Endothelial cell of umbilical vein (primary cell): ENCODE results near the gene PARP6. TPM values are rescaled to one million over a fixed set of nuclear protein-coding genes. Genes with fewer than 3 reads are reported as not detected.

Experiments
- BruUV-seq: library from RNA; stranded (reverse); fragments of 400-500 nt; replicated peaks from 2 replicates; lab custom pipeline; 2021; lab: Mats Ljungman, UMichigan
- CTCF ChIA-PET: fragments of 300-600, 350-600 bp; sonication (Branson Sonifier 250); formaldehyde crosslinking; loops from one replicate; lab custom pipeline; 2021; ENCODE audit warnings: antibody characterized with exemption, inconsistent platforms; lab: Charles Lee
- POLR2A ChIA-PET: fragments of 300-600, 350-600 bp; sonication (Branson Sonifier 250); formaldehyde crosslinking; loops from one replicate; lab custom pipeline; 2021; ENCODE audit warnings: antibody characterized with exemption, inconsistent platforms; lab: Charles Lee
- DNase-seq: peaks from one replicate; pipeline ENCODE4 v3.0.0-alpha.2; 2011; ENCODE audit warnings: low read depth, low spot score
- FAIRE-seq: peaks from 2 replicates; lab custom pipeline; 2011; peaks lifted over from hg19 to GRCh38; lab: Jason Lieb, UNC
- H2AFZ ChIP-seq: 2 replicates; pipeline ENCODE4 v1.6.0; 2012; ENCODE audit warnings: low read depth, low read length, control low read depth, inconsistent platforms
- H3K27ac ChIP-seq: 2 replicates; pipeline ENCODE4 v1.5.1; 2011; ENCODE audit warnings: low read depth, mild to moderate bottlenecking, control low read depth, low read length, moderate library complexity; ENCODE audit not compliant: insufficient read depth
- H3K27me3 ChIP-seq, 2 experiments: 2 replicates each; pipeline versions ENCODE4 v1.6.0 to v1.6.1; 2011; ENCODE audit warnings: low read length in 2 of 2, mixed read lengths in 1 of 2; ENCODE audit not compliant: control insufficient read depth in 2 of 2, insufficient read depth in 2 of 2
- H3K36me3 ChIP-seq, 2 experiments: 2 replicates in 1 of 2; 3 replicates in 1 of 2; pipeline ENCODE4 v1.5.1; 2011; ENCODE audit warnings: low read length in 2 of 2, mild to moderate bottlenecking in 1 of 2, moderate library complexity in 1 of 2; ENCODE audit not compliant: control insufficient read depth in 2 of 2, insufficient read depth in 2 of 2; ENCODE audit errors: extremely low read depth in 1 of 2
- H3K4me1 ChIP-seq: 3 replicates; pipeline ENCODE4 v1.5.1; 2011; ENCODE audit warnings: mild to moderate bottlenecking, low read length; ENCODE audit not compliant: control insufficient read depth, insufficient read depth; ENCODE audit errors: extremely low read depth
- H3K4me2 ChIP-seq: 2 replicates; pipeline ENCODE4 v1.6.1; 2011; ENCODE audit warnings: low read length, control low read depth, mixed read lengths; ENCODE audit not compliant: insufficient read depth
- H3K4me3 ChIP-seq, 3 experiments: fragments of 200-600 bp in 1 of 3; sonication (generic), shearing (Covaris generic) in 1 of 3; replicated peaks in 1 of 3; 2 replicates each; pipeline ENCODE4 v1.5.1; 2011 to 2016; ENCODE audit warnings: control low read depth in 3 of 3, low read length in 3 of 3, mild to moderate bottlenecking in 2 of 3, inconsistent platforms in 1 of 3, low read depth in 1 of 3, moderate library complexity in 1 of 3; ENCODE audit not compliant: insufficient read depth in 1 of 3
- H3K79me2 ChIP-seq: 2 replicates; pipeline ENCODE4 v1.6.0; 2012; ENCODE audit warnings: low read length, inconsistent platforms; ENCODE audit not compliant: control insufficient read depth, insufficient read depth
- H3K9ac ChIP-seq: replicated peaks from 2 replicates; pipeline ENCODE3; 2011; ENCODE audit warnings: low read length, control low read depth; ENCODE audit not compliant: insufficient read depth; ENCODE audit errors: extremely low read depth
- H3K9me1 ChIP-seq: replicated peaks from 3 replicates; pipeline ENCODE4 v1.6.0; 2011; ENCODE audit warnings: mild to moderate bottlenecking, low read length; ENCODE audit not compliant: control insufficient read depth, insufficient read depth; ENCODE audit errors: extremely low read depth
- H3K9me3 ChIP-seq: replicated peaks from 2 replicates; pipeline ENCODE4 v1.5.1; 2012; ENCODE audit warnings: low read length, inconsistent platforms; ENCODE audit not compliant: control insufficient read depth, insufficient read depth
- H4K20me1 ChIP-seq: replicated peaks from 2 replicates; pipeline ENCODE3; 2011; ENCODE audit warnings: mild to moderate bottlenecking, low read length; ENCODE audit not compliant: control insufficient read depth, insufficient read depth; ENCODE audit errors: extremely low read depth
- CTCF ChIP-seq, 2 donors: IDR thresholded peaks; 1 replicate in 1 of 2; 2 replicates in 1 of 2; pipeline ENCODE4 v1.5.1; 2011; ENCODE audit warnings: low read length in 2 of 2, mild to moderate bottlenecking in 2 of 2, moderate library complexity in 2 of 2, control low read depth in 1 of 2, inconsistent platforms in 1 of 2, low read depth in 1 of 2; ENCODE audit not compliant: insufficient read depth in 1 of 2; ENCODE audit errors: extremely low read depth in 1 of 2
- EZH2 ChIP-seq: IDR thresholded peaks from 2 replicates; pipeline ENCODE4 v1.6.1; 2012; ENCODE audit warnings: borderline replicate concordance, low read depth, mild to moderate bottlenecking, moderate library complexity, low read length, inconsistent platforms; ENCODE audit not compliant: severe bottlenecking
- FOS ChIP-seq: IDR thresholded peaks from 2 replicates; pipeline ENCODE4 v1.6.1; 2011; ENCODE audit warnings: mild to moderate bottlenecking, low read length, moderate library complexity, borderline replicate concordance; ENCODE audit not compliant: insufficient read depth
- GATA2 ChIP-seq: IDR thresholded peaks from 2 replicates; pipeline ENCODE4 v1.7.0; 2011; ENCODE audit warnings: low read depth, mild to moderate bottlenecking, moderate library complexity, mixed read lengths, low read length; ENCODE audit not compliant: insufficient read length, insufficient read depth
- JUN ChIP-seq: IDR thresholded peaks from 2 replicates; pipeline ENCODE4 v1.6.1; 2011; ENCODE audit warnings: borderline replicate concordance, low read depth; ENCODE audit not compliant: insufficient read length, insufficient read depth
- MAX ChIP-seq: IDR thresholded peaks from 2 replicates; pipeline ENCODE4 v1.6.1; 2011; ENCODE audit not compliant: insufficient read depth, insufficient read length
- MYC ChIP-seq: IDR thresholded peaks from one replicate; pipeline ENCODE4 v1.6.1; 2011; ENCODE audit warnings: mild to moderate bottlenecking, low read depth, low read length
- POLR2A ChIP-seq: IDR thresholded peaks from 2 replicates; pipeline ENCODE4 v1.6.1; 2012; ENCODE audit warnings: low read depth, mild to moderate bottlenecking, control low read depth, low read length
- POLR2AphosphoS5 ChIP-seq: IDR thresholded peaks from 2 replicates; pipeline ENCODE4 v1.6.1; 2012; ENCODE audit warnings: low read depth, mild to moderate bottlenecking, control low read depth, low read length, moderate library complexity; ENCODE audit not compliant: insufficient read depth
- dilution Hi-C: fragments of 300-500 bp; cut with MboI; formaldehyde crosslinking; loops from one replicate; pipeline ENCODE4 v1.15.0; 2019; ENCODE audit warnings: low sequenced_read_pairs; ENCODE audit not compliant: extremely low pct_ligation_motif_present
- intact Hi-C: fragments of 100-400 bp; cut with micrococcal nuclease; formaldehyde crosslinking; loops from one replicate; pipeline ENCODE4 v1.10.0; 2022
- polyA plus RNA-seq, 4 experiments: library from polyadenylated mRNA; depleted of rRNA in 3 of 4; stranded (reverse) in 3 of 4; unstranded in 1 of 4; fragments of >200 nt; gene quantifications; 2 replicates each; pipeline versions ENCODE4 v1.2.1 to v1.2.3, GENCODE V29; 2011 to 2012; ENCODE audit warnings: missing spikeins in 1 of 4
- total RNA-seq: library from RNA; stranded (reverse); gene quantifications from 2 replicates; pipeline ENCODE4 v1.2.3, GENCODE V29; 2021

The PARP6 gene
- total and polyA plus RNA-seq, 2 donors (not counting 3 experiments of a cell fraction or from before 2014, with no cell fraction given), result 41.1 to 53.3 TPM

- no peaks in the 10 kb centered on the region for H3K9me3 ChIP-seq
- peaks cover 2% of the 10 kb centered on the region for H4K20me1 ChIP-seq
- dilution Hi-C loops (no loop called here), intact Hi-C loops (no loop called here)
- no peaks in the 10 kb centered on the region for H3K9me1 ChIP-seq
- no peaks in the 10 kb centered on the region for H3K27me3 ChIP-seq
- BruUV-seq, result no TSS peak
- ChIA-PET POLR2A (no interaction called here), CTCF (interaction anchor here (1.2 kb wide), 1 partner anchor 19 kb away, joined by 3 read pairs; no protein-coding TSS in a partner anchor)
- peaks cover 88% of the 10 kb centered on the region for H3K79me2 ChIP-seq
- H3K36me3 ChIP-seq, result peaks cover 24 to 38% of the 10 kb centered on the region in 2 experiments
- TF ChIP-seq FOS (no peak), MAX (no peak), POLR2AphosphoS5 (no peak), MYC (no peak), POLR2A (no peak), GATA2 (no peak), EZH2 (no peak), CTCF (IDR thresholded peaks at IDR 0.05; ENCODE audit: extremely low read depth in 1 of 2, insufficient read depth in 1 of 2, low read depth in 1 of 2, low read length in 2 of 2) (no peak), JUN (no peak)
- H3K4me2 ChIP-seq, result no peak overlapping the region
- no peak for DNase-seq
- H3K4me1 ChIP-seq, result peaks cover 21% of the 10 kb centered on the region
- H3K27ac ChIP-seq, result no peak overlapping the region
- no peak overlapping the region for H3K4me3 ChIP-seq
- no peak for FAIRE-seq
- H3K9ac ChIP-seq, result no peak overlapping the region
- no peak overlapping the region for H2AFZ ChIP-seq
These were observed 51.7 kb downstream of the PARP6 start for GRCh38 chr15:72220687-72221086.
